Measurements from ENCODE around the gene RACK1. TPM values are rescaled to one million over a fixed set of nuclear protein-coding genes. Genes with fewer than 3 reads are reported as not detected.
"Not testable (repeated sequence)": the region's sequence is repeated elsewhere in the genome, so short reads cannot be mapped to it uniquely, and the experiment has no call there.

The RACK1 gene
- total and polyA plus RNA-seq, 8 donors: 1,244 to 3,083 (median 2,960) TPM

- H3K27ac ChIP-seq: no peak overlapping the region
- peaks cover 0 to 21% of the 10 kb centered on the region in 2 donors for H3K4me1 ChIP-seq
- no peaks in the 10 kb centered on the region for H3K36me3 ChIP-seq
- peaks cover 0 to 24% of the 10 kb centered on the region in 2 donors for H3K27me3 ChIP-seq
- H3K9me3 ChIP-seq: no peaks in the 10 kb centered on the region
- intact Hi-C loops (cut with DNase I): no loop called here
- ATAC-seq (no peak), DNase-seq (no peak)
- no peak for TF ChIP-seq CTCF (IDR thresholded peaks at IDR 0.05)
- H3K4me3 ChIP-seq: no peak overlapping the region
These were observed 30.8 kb downstream of the RACK1 start for GRCh38 chr5:181212934-181213333.

- no peak overlapping the region for H3K4me3 ChIP-seq
- H3K4me1 ChIP-seq: peaks cover 0 to 19% of the 10 kb centered on the region in 2 donors
- no peaks in the 10 kb centered on the region for H3K9me3 ChIP-seq
- DNase-seq: no peak
- H3K27ac ChIP-seq: no peak overlapping the region
- intact Hi-C loops (cut with DNase I): no loop called here
- no peaks in the 10 kb centered on the region for H3K36me3 ChIP-seq
- no peak for ATAC-seq
- peaks cover 0 to 24% of the 10 kb centered on the region in 2 donors for H3K27me3 ChIP-seq
- no peak for TF ChIP-seq CTCF (IDR thresholded peaks at IDR 0.05)
These were observed 31.6 kb downstream of the RACK1 start for GRCh38 chr5:181212080-181212479.

- Histone ChIP-seq H3K4me1 (peaks cover 4 to 19% of the 10 kb centered on the region in 2 donors), H3K4me3 (no peak overlapping the region), H3K36me3 (no peaks in the 10 kb centered on the region), H3K9me3 (no peaks in the 10 kb centered on the region), H3K27ac (no peak overlapping the region), H3K27me3 (peaks cover 0 to 24% of the 10 kb centered on the region in 2 donors)
- ATAC-seq (no peak), DNase-seq (no peak)
- TF ChIP-seq CTCF (IDR thresholded peaks at IDR 0.05): no peak
- intact Hi-C loops (cut with DNase I): no loop called here
These were observed 32.5 kb downstream of the RACK1 start for GRCh38 chr5:181211208-181211607.

GRCh38 chr5:181210698-181211097 is 33.0 kb downstream of the RACK1 start:
- Histone ChIP-seq H3K4me1 (peaks cover 9 to 20% of the 10 kb centered on the region in 2 donors), H3K27me3 (peaks cover 0 to 24% of the 10 kb centered on the region in 2 donors)
- peak in 1 of 4 donors; percentile 7 for DNase-seq
- ATAC-seq; intact Hi-C loops (cut with DNase I); H3K27ac ChIP-seq; H3K36me3 ChIP-seq; H3K9me3 ChIP-seq; H3K4me3 ChIP-seq: not testable (repeated sequence)

- H3K4me3 ChIP-seq; H3K36me3 ChIP-seq; H3K9me3 ChIP-seq; H3K27ac ChIP-seq; intact Hi-C loops (cut with DNase I); ATAC-seq: not testable (repeated sequence)
- peaks cover 0 to 30% of the 10 kb centered on the region in 2 donors for H3K27me3 ChIP-seq
- peak in 1 of 4 donors; percentile 7 for DNase-seq
- H3K4me1 ChIP-seq: peaks cover 9 to 26% of the 10 kb centered on the region in 2 donors
These were observed 33.6 kb downstream of the RACK1 start for GRCh38 chr5:181210148-181210547.

GRCh38 chr5:181209006-181209405 is 34.7 kb downstream of the RACK1 start:
- intact Hi-C loops (cut with DNase I); ATAC-seq: not testable (repeated sequence)

GRCh38 chr5:181207960-181208253 is 35.8 kb downstream of the RACK1 start:
- H3K4me3 ChIP-seq: no peak overlapping the region
- DNase-seq (no peak), ATAC-seq (no peak)
- intact Hi-C loops (cut with DNase I): no loop called here
- H3K27me3 ChIP-seq: peaks cover 0 to 48% of the 10 kb centered on the region in 2 donors
- peaks cover 19 to 48% of the 10 kb centered on the region in 2 donors for H3K4me1 ChIP-seq
- no peaks in the 10 kb centered on the region for H3K36me3 ChIP-seq
- TF ChIP-seq CTCF (IDR thresholded peaks at IDR 0.05): no peak
- H3K27ac ChIP-seq: peak overlapping the region; percentile 72 to 74
- H3K9me3 ChIP-seq: no peaks in the 10 kb centered on the region

More at GRCh38 chr5:181209006-181209405, 34.7 kb downstream of the RACK1 start:
- Histone ChIP-seq H3K4me1 (peaks cover 13 to 37% of the 10 kb centered on the region in 2 donors), H3K27me3 (peaks cover 0 to 41% of the 10 kb centered on the region in 2 donors)
- peak in 1 of 4 donors; percentile 9 for DNase-seq
- not testable (repeated sequence) for H3K4me3 ChIP-seq, H3K36me3 ChIP-seq, H3K9me3 ChIP-seq, H3K27ac ChIP-seq
